Duodenal mucosa (tissue), 2 donors: ENCODE results near the gene DYNC1H1.

ENCODE experiments used
- H3K27ac ChIP-seq: one replicate; pipeline ENCODE4 v1.7.0; 2013; ENCODE audit warnings: low read depth, low read length
- H3K27me3 ChIP-seq, 2 donors: one replicate each; pipeline ENCODE4 v1.7.0; 2013; ENCODE audit warnings: low read length in 2 of 2, control low read depth in 1 of 2; ENCODE audit not compliant: insufficient read depth in 2 of 2, control insufficient read depth in 1 of 2
- H3K36me3 ChIP-seq, 2 donors: one replicate each; pipeline ENCODE4 v1.7.0; 2013; ENCODE audit warnings: low read length in 2 of 2, control low read depth in 1 of 2; ENCODE audit not compliant: insufficient read depth in 2 of 2, control insufficient read depth in 1 of 2
- H3K4me1 ChIP-seq, 2 donors: one replicate each; pipeline ENCODE4 v1.7.0; 2013; ENCODE audit warnings: low read length in 2 of 2, control low read depth in 1 of 2; ENCODE audit not compliant: insufficient read depth in 2 of 2, control insufficient read depth in 1 of 2
- H3K4me3 ChIP-seq, 2 donors: one replicate each; pipeline ENCODE4 v1.7.0; 2013; ENCODE audit warnings: low read length in 2 of 2, low read depth in 1 of 2
- H3K9ac ChIP-seq, 2 donors: one replicate each; pipeline ENCODE4 v1.7.0; 2013; ENCODE audit warnings: low read length in 2 of 2, low read depth in 1 of 2
- H3K9me3 ChIP-seq, 2 donors: one replicate each; pipeline ENCODE4 v1.7.0; 2013; ENCODE audit warnings: low read length in 2 of 2, control low read depth in 1 of 2; ENCODE audit not compliant: control insufficient read depth in 1 of 2

DYNC1H1 gene

GRCh38 chr14:101988377-101988776 lies 24.0 kb downstream of the DYNC1H1 start:
- H3K9me3 ChIP-seq, result no peaks in the 10 kb centered on the region
- H3K9ac ChIP-seq, result no peak overlapping the region
- no peaks in the 10 kb centered on the region for H3K27me3 ChIP-seq
- H3K4me1 ChIP-seq, result no peaks in the 10 kb centered on the region
- H3K4me3 ChIP-seq, result no peak overlapping the region
- no peak overlapping the region for H3K27ac ChIP-seq
- peaks cover 61 to 82% of the 10 kb centered on the region in 2 donors for H3K36me3 ChIP-seq

- Histone ChIP-seq H3K27me3 (no peaks in the 10 kb centered on the region), H3K9ac (no peak overlapping the region), H3K36me3 (peaks cover 70 to 86% of the 10 kb centered on the region in 2 donors), H3K4me1 (no peaks in the 10 kb centered on the region), H3K4me3 (no peak overlapping the region), H3K27ac (no peak overlapping the region), H3K9me3 (no peaks in the 10 kb centered on the region)
Measured at GRCh38 chr14:101991352-101991751, 27.0 kb downstream of the DYNC1H1 start.

GRCh38 chr14:101992708-101993107 lies 28.3 kb downstream of the DYNC1H1 start:
- Histone ChIP-seq H3K27me3 (no peaks in the 10 kb centered on the region), H3K36me3 (peaks cover 66 to 86% of the 10 kb centered on the region in 2 donors), H3K9ac (no peak overlapping the region), H3K9me3 (no peaks in the 10 kb centered on the region), H3K4me1 (no peaks in the 10 kb centered on the region), H3K4me3 (no peak overlapping the region), H3K27ac (no peak overlapping the region)

- no peak overlapping the region for H3K9ac ChIP-seq
- no peaks in the 10 kb centered on the region for H3K27me3 ChIP-seq
- H3K36me3 ChIP-seq, result peaks cover 62 to 83% of the 10 kb centered on the region in 2 donors
- no peaks in the 10 kb centered on the region for H3K9me3 ChIP-seq
- no peak overlapping the region for H3K4me3 ChIP-seq
- H3K4me1 ChIP-seq, result no peaks in the 10 kb centered on the region
- H3K27ac ChIP-seq, result no peak overlapping the region
Measured at GRCh38 chr14:101997429-101998336, 33.3 kb downstream of the DYNC1H1 start.

GRCh38 chr14:102000902-102001301 lies 36.5 kb downstream of the DYNC1H1 start:
- peaks cover 60 to 86% of the 10 kb centered on the region in 2 donors for H3K36me3 ChIP-seq
- H3K4me3 ChIP-seq, result no peak overlapping the region
- no peaks in the 10 kb centered on the region for H3K4me1 ChIP-seq
- no peaks in the 10 kb centered on the region for H3K27me3 ChIP-seq
- H3K27ac ChIP-seq, result no peak overlapping the region
- no peaks in the 10 kb centered on the region for H3K9me3 ChIP-seq
- no peak overlapping the region for H3K9ac ChIP-seq

- H3K9ac ChIP-seq, result no peak overlapping the region
- H3K27me3 ChIP-seq, result no peaks in the 10 kb centered on the region
- H3K4me3 ChIP-seq, result no peak overlapping the region
- no peak overlapping the region for H3K27ac ChIP-seq
- H3K4me1 ChIP-seq, result no peaks in the 10 kb centered on the region
- peaks cover 68 to 92% of the 10 kb centered on the region in 2 donors for H3K36me3 ChIP-seq
- H3K9me3 ChIP-seq, result no peaks in the 10 kb centered on the region
Measured at GRCh38 chr14:102005336-102005735, 41.0 kb downstream of the DYNC1H1 start.

GRCh38 chr14:102007916-102008418 lies 43.6 kb downstream of the DYNC1H1 start:
- H3K36me3 ChIP-seq, result peaks cover 72 to 94% of the 10 kb centered on the region in 2 donors
- H3K27ac ChIP-seq, result no peak overlapping the region

GRCh38 chr14:102008891-102009290 lies 44.5 kb downstream of the DYNC1H1 start:
- Histone ChIP-seq H3K4me1 (no peaks in the 10 kb centered on the region), H3K27ac (no peak overlapping the region), H3K9ac (no peak overlapping the region), H3K4me3 (no peak overlapping the region), H3K9me3 (no peaks in the 10 kb centered on the region), H3K27me3 (no peaks in the 10 kb centered on the region), H3K36me3 (peaks cover 73 to 96% of the 10 kb centered on the region in 2 donors)

More at GRCh38 chr14:102007916-102008418, 43.6 kb downstream of the DYNC1H1 start:
- Histone ChIP-seq H3K9ac (no peak overlapping the region), H3K27me3 (no peaks in the 10 kb centered on the region), H3K4me3 (no peak overlapping the region), H3K4me1 (no peaks in the 10 kb centered on the region), H3K9me3 (no peaks in the 10 kb centered on the region)

GRCh38 chr14:102011631-102012030 lies 47.3 kb downstream of the DYNC1H1 start:
- no peaks in the 10 kb centered on the region for H3K27me3 ChIP-seq
- H3K4me1 ChIP-seq, result no peaks in the 10 kb centered on the region
- no peaks in the 10 kb centered on the region for H3K9me3 ChIP-seq
- no peak overlapping the region for H3K4me3 ChIP-seq
- H3K27ac ChIP-seq, result no peak overlapping the region
- H3K9ac ChIP-seq, result no peak overlapping the region
- H3K36me3 ChIP-seq, result peaks cover 82 to 98% of the 10 kb centered on the region in 2 donors

GRCh38 chr14:102012336-102012735 lies 48.0 kb downstream of the DYNC1H1 start:
- Histone ChIP-seq H3K9ac (no peak overlapping the region), H3K27me3 (no peaks in the 10 kb centered on the region), H3K27ac (no peak overlapping the region), H3K9me3 (no peaks in the 10 kb centered on the region), H3K4me3 (no peak overlapping the region), H3K36me3 (peaks cover 84 to 98% of the 10 kb centered on the region in 2 donors), H3K4me1 (no peaks in the 10 kb centered on the region)
